GM12878 (cell line): Measurements from ENCODE around the gene SPCS2. TPM values are rescaled to one million over a fixed set of nuclear protein-coding genes. Genes with fewer than 3 reads are reported as not detected.

Source experiments
- ASH2L ChIP-seq: fragments of 300-600, 200-600 bp; sonication (generic); IDR thresholded peaks from 2 replicates; pipeline ENCODE4 v1.6.1; 2017; ENCODE audit warnings: low read depth, mild to moderate bottlenecking, borderline replicate concordance
- CBX5 ChIP-seq: sonication (generic); IDR thresholded peaks from 2 replicates; pipeline ENCODE4 v1.6.1; 2016; ENCODE audit warnings: low read depth, moderate library complexity, mild to moderate bottlenecking, inconsistent platforms
- CREM ChIP-seq: IDR thresholded peaks from 2 replicates; pipeline ENCODE4 v1.6.1; 2014; ENCODE audit warnings: antibody characterized with exemption, low read depth
- DPF2 ChIP-seq: fragments of 450-650 bp; IDR thresholded peaks from 2 replicates; pipeline ENCODE4 v1.6.1; 2017; ENCODE audit warnings: mild to moderate bottlenecking
- EED ChIP-seq: sonication (generic); IDR thresholded peaks from 2 replicates; pipeline ENCODE4 v1.6.1; 2016; ENCODE audit warnings: antibody characterized with exemption, low read depth
- ETV6 ChIP-seq, 2 experiments: fragments of 450-650 bp in 1 of 2; IDR thresholded peaks in 1 of 2; conservative IDR thresholded peaks in 1 of 2; 2 replicates each; pipeline ENCODE4 v1.6.1; 2014; ENCODE audit warnings: antibody characterized with exemption in 1 of 2, borderline replicate concordance in 1 of 2, low read depth in 1 of 2, mild to moderate bottlenecking in 1 of 2, moderate library complexity in 1 of 2
- FOXK2 ChIP-seq: fragments of 450-650 bp; IDR thresholded peaks from 2 replicates; pipeline ENCODE4 v1.6.1; 2017; ENCODE audit warnings: mild to moderate bottlenecking, moderate library complexity
- HDAC6 ChIP-seq: fragments of 200-600 bp; sonication (generic); IDR thresholded peaks from one replicate; pipeline ENCODE4 v1.8.0; 2017; ENCODE audit warnings: antibody characterized with exemption; ENCODE audit not compliant: unreplicated experiment
- HDGF ChIP-seq: fragments of 450-650 bp; IDR thresholded peaks from 2 replicates; pipeline ENCODE4 v1.6.1; 2016; ENCODE audit warnings: antibody characterized with exemption
- IKZF1 ChIP-seq: fragments of 450-650 bp; conservative IDR thresholded peaks from 2 replicates; pipeline ENCODE4 v1.6.1; 2017; ENCODE audit warnings: antibody characterized with exemption, mild to moderate bottlenecking
- IRF5 ChIP-seq: fragments of 450-650 bp; IDR thresholded peaks from 2 replicates; pipeline ENCODE4 v1.6.1; 2017; ENCODE audit warnings: borderline replicate concordance
- JUNB ChIP-seq: IDR thresholded peaks from 2 replicates; pipeline ENCODE4 v1.6.1; 2016; ENCODE audit warnings: antibody characterized with exemption, mild to moderate bottlenecking
- MTA2 ChIP-seq: fragments of 450-650 bp; IDR thresholded peaks from 2 replicates; pipeline ENCODE4 v1.6.1; 2016; ENCODE audit warnings: low read depth, mild to moderate bottlenecking, moderate library complexity
- MXI1 ChIP-seq: fragments of 150-350 bp; IDR thresholded peaks from 2 replicates; pipeline ENCODE4 v1.6.1; 2011; ENCODE audit warnings: low read depth, mild to moderate bottlenecking, inconsistent platforms, low read length, improper control_type of control experiment
- NR2C1 ChIP-seq: fragments of 450-650 bp; IDR thresholded peaks from 2 replicates; pipeline ENCODE4 v1.6.1; 2017; ENCODE audit warnings: antibody characterized with exemption, mild to moderate bottlenecking, moderate library complexity
- NRF1 ChIP-seq: conservative IDR thresholded peaks from 2 replicates; pipeline ENCODE4 v1.6.1; 2011; ENCODE audit warnings: mild to moderate bottlenecking, low read depth, low read length, improper control_type of control experiment
- POLR2AphosphoS5 ChIP-seq: IDR thresholded peaks from 2 replicates; pipeline ENCODE4 v1.6.1; 2011; ENCODE audit warnings: mild to moderate bottlenecking, low read length, inconsistent platforms
- PRDM15 ChIP-seq: fragments of 450-650 bp; formaldehyde crosslinking; IDR thresholded peaks from 2 replicates; pipeline ENCODE4 v1.4.0; 2020; ENCODE audit warnings: mild to moderate bottlenecking, moderate library complexity
- SREBF1 ChIP-seq: IDR thresholded peaks from 2 replicates; pipeline ENCODE4 v1.6.1; 2012; ENCODE audit warnings: mild to moderate bottlenecking, low read length
- SRF ChIP-seq, 2 experiments: IDR thresholded peaks; 2 replicates each; pipeline ENCODE4 v1.6.1; 2011; ENCODE audit warnings: low read depth in 2 of 2, low read length in 2 of 2, mild to moderate bottlenecking in 1 of 2, moderate library complexity in 1 of 2
- STAT1 ChIP-seq: fragments of 450-650 bp; conservative IDR thresholded peaks from 2 replicates; pipeline ENCODE4 v1.6.1; 2014; ENCODE audit warnings: antibody characterized with exemption, mild to moderate bottlenecking
- SUZ12 ChIP-seq: fragments of 200-600 bp; sonication (generic); IDR thresholded peaks from one replicate; pipeline ENCODE4 v1.6.1; 2018; ENCODE audit warnings: antibody characterized with exemption, mild to moderate bottlenecking; ENCODE audit not compliant: unreplicated experiment
- TBL1XR1 ChIP-seq: IDR thresholded peaks from 2 replicates; pipeline ENCODE4 v1.6.1; 2012; ENCODE audit warnings: low read depth, low read length, improper control_type of control experiment
- ZNF24 ChIP-seq: fragments of 450-650 bp; IDR thresholded peaks from 2 replicates; pipeline ENCODE4 v1.6.1; 2017; ENCODE audit warnings: antibody characterized with exemption, mild to moderate bottlenecking
- ZNF274 ChIP-seq: IDR thresholded peaks from one replicate; pipeline ENCODE4 v1.8.0; 2011; ENCODE audit not compliant: insufficient read length, insufficient read depth
- polyA plus RNA-seq, 11 experiments: library from polyadenylated mRNA; depleted of rRNA in 4 of 11; unstranded in 6 of 11; stranded (reverse) in 5 of 11; fragments of >200 nt; fragmentation: Nextera tagmentation in 4 of 11; fragmentation: Illumina TruSeq in 1 of 11; extraction: Ambion mirVana in 4 of 11; extraction: Trizol in 1 of 11; gene quantifications; 1 replicate in 1 of 11; 2 replicates in 10 of 11; pipeline versions ENCODE4 v1.2.1 to v1.2.3, GENCODE V29; 2011 to 2016; ENCODE audit warnings: inconsistent platforms in 2 of 11, missing spikeins in 2 of 11, low read depth in 1 of 11
- total RNA-seq, 4 experiments: library from RNA; depleted of rRNA in 3 of 4; stranded (reverse); fragments of >200 nt in 3 of 4; fragmentation: Illumina TruSeq in 1 of 4; extraction: Trizol in 1 of 4; gene quantifications; 2 replicates each; pipeline versions ENCODE4 v1.2.1 to v1.2.3, GENCODE V29; 2013 to 2021

Gene SPCS2
- total and polyA plus RNA-seq, 10 of the 15 experiments (the other 5 are each of a cell fraction or from before 2014, with no cell fraction given), result 40.7 to 661 (median 192) TPM

GRCh38 chr11:74948898-74949752 lies at the start of gene SPCS2, which contains the start of gene XRRA1 (continued):
- peak; percentile 60 for TF ChIP-seq MXI1
- TF ChIP-seq HDAC6, result no peak
- no peak for TF ChIP-seq STAT1
- TF ChIP-seq IKZF1, result peak; percentile 99
- TF ChIP-seq EED, result peak; percentile 73
- peak; percentile 93 for TF ChIP-seq POLR2AphosphoS5
- peak; percentile 29; the same call in 1 of the 2 replicates for TF ChIP-seq CBX5
- TF ChIP-seq SRF (IDR thresholded peaks at IDR 0.05; ENCODE audit: low read depth in 2 of 2, low read length in 2 of 2), result no peak
- TF ChIP-seq HDGF, result peak; percentile 97; the same call in 1 of the 2 replicates
- peak; percentile 95 for TF ChIP-seq CREM
- no peak for TF ChIP-seq JUNB
- TF ChIP-seq TBL1XR1, result no peak
- TF ChIP-seq SUZ12, result no peak
- TF ChIP-seq MTA2, result no peak
- TF ChIP-seq IRF5, result no peak
- TF ChIP-seq SREBF1, result no peak
- TF ChIP-seq NRF1, result no peak
- 0 out of 2 replicates have a peak, but pooled peaks have one; percentile 50 for TF ChIP-seq DPF2
- TF ChIP-seq ETV6 (conservative IDR thresholded peaks at IDR 0.05 in 1 of 2, IDR thresholded peaks at IDR 0.05 in 1 of 2; ENCODE audit: borderline replicate concordance in 1 of 2, low read depth in 1 of 2), result no peak
- no peak for TF ChIP-seq FOXK2
- TF ChIP-seq NR2C1, result no peak
- TF ChIP-seq ASH2L, result no peak
- no peak for TF ChIP-seq ZNF274
- TF ChIP-seq PRDM15 (CRISPR knock-in tag), result no peak
- TF ChIP-seq ZNF24, result no peak
